Activated CD4-positive, alpha-beta memory T cell treated with anti-CD3 and anti-CD28 coated beads for 36 hours (primary cell): ENCODE measurements around the gene TSSK2. TPM values are rescaled to one million over a fixed set of nuclear protein-coding genes. Genes with fewer than 3 reads are reported as not detected.
"Not testable (repeated sequence)": the region's sequence is repeated elsewhere in the genome, so short reads cannot be mapped to it uniquely, and the experiment has no call there.

ENCODE experiments used
- CTCF ChIA-PET: fragments of 350-600 bp; sonication (Branson Sonifier 250); formaldehyde crosslinking; loops from one replicate; lab custom pipeline; 2021; ENCODE audit warnings: antibody characterized with exemption, inconsistent platforms; lab: Charles Lee
- POLR2A ChIA-PET: fragments of 350-600 bp; sonication (Branson Sonifier 250); formaldehyde crosslinking; loops from one replicate; lab custom pipeline; 2021; ENCODE audit warnings: antibody characterized with exemption; lab: Charles Lee
- DNase-seq: peaks from one replicate; pipeline ENCODE4 v3.0.0-alpha.2; 2020
- H3K27ac Mint-ChIP-seq: one replicate; pipeline ENCODE4 v1.8.0; 2021; ENCODE audit warnings: mixed read lengths
- H3K27me3 Mint-ChIP-seq: one replicate; pipeline ENCODE4 v1.8.0; 2021; ENCODE audit warnings: mixed read lengths
- H3K36me3 Mint-ChIP-seq: one replicate; pipeline ENCODE4 v1.8.0; 2021; ENCODE audit warnings: mixed read lengths
- H3K4me1 Mint-ChIP-seq: one replicate; pipeline ENCODE4 v1.8.0; 2021; ENCODE audit warnings: low read depth, mixed read lengths
- H3K4me3 Mint-ChIP-seq: one replicate; pipeline ENCODE4 v1.8.0; 2021; ENCODE audit warnings: mild to moderate bottlenecking, mixed read lengths
- H3K9me3 Mint-ChIP-seq: one replicate; pipeline ENCODE4 v1.8.0; 2021; ENCODE audit warnings: mixed read lengths
- intact Hi-C: fragments of 100-400 bp; cut with micrococcal nuclease; formaldehyde crosslinking; loops from one replicate; pipeline ENCODE4 v1.15.1; 2023
- total RNA-seq, 2 experiments: library from RNA; stranded (reverse); gene quantifications; one replicate each; pipeline ENCODE4 v1.2.3, GENCODE V29; 2021

Gene TSSK2
- total RNA-seq: not detected

GRCh38 chr22:19130959-19131684 is at the start of gene TSSK2:
Gene TSSK2, plus strand, starts transcription at chr22:19131308. Its CDS starts 92 bp downstream, at chr22:19131400.
- DNase-seq: no peak
- Mint-ChIP-seq H3K36me3 (peaks cover 15% of the 10 kb centered on the region), H3K9me3 (no peaks in the 10 kb centered on the region), H3K4me3 (no peak within 1 kb of the TSS), H3K27me3 (no peaks in the 10 kb centered on the region), H3K4me1 (no peaks in the 10 kb centered on the region), H3K27ac (no peak within 1 kb of the TSS)
- ChIA-PET POLR2A (no interaction called here), CTCF (interaction anchor here (1.0 kb wide), 1 partner anchor 14 kb away, joined by 3 read pairs; the partner anchor contains the start of gene ESS2)
- intact Hi-C loops: no loop called here

DNA sequence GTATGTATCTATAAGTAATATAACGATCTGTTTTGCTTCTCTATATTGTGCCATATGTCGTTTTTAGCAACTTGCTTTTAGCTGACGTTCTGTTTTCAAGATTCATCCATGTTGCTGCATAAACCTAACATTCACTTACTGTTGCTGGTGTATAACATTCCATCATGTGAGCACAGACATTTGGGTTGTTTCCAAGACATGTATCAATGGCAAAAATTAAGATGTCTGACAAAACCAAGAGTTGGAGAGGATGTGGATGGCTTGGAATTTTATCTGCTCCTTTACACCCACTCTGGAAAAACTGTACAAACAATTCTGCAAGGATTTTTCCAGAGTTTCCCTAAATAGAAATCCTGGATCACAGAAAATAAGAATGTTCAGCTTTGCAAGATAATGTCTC is 49.8 kb upstream of the TSSK2 start:
- CTCF ChIA-PET: no interaction called here
- Mint-ChIP-seq H3K9me3 (no peaks in the 10 kb centered on the region), H3K27me3 (no peaks in the 10 kb centered on the region), H3K36me3 (peaks cover 9% of the 10 kb centered on the region), H3K27ac (no peak overlapping the region), H3K4me3 (no peak overlapping the region), H3K4me1 (peaks cover 3% of the 10 kb centered on the region)
- no peak for DNase-seq
- POLR2A ChIA-PET: no interaction called here
- intact Hi-C loops: no loop called here

- Mint-ChIP-seq H3K27ac (no peak overlapping the region), H3K4me3 (no peak overlapping the region), H3K9me3 (no peaks in the 10 kb centered on the region), H3K4me1 (peaks cover 7% of the 10 kb centered on the region), H3K36me3 (peaks cover 12% of the 10 kb centered on the region), H3K27me3 (no peaks in the 10 kb centered on the region)
- ChIA-PET CTCF (no interaction called here), POLR2A (no interaction called here)
- no peak for DNase-seq
- intact Hi-C loops: no loop called here
Measured at GRCh38 chr22:19082101-19082500, 49.0 kb upstream of the TSSK2 start.

GRCh38 chr22:19082793-19083192 is 48.3 kb upstream of the TSSK2 start:
- H3K27ac Mint-ChIP-seq: no peak overlapping the region
- intact Hi-C loops: no loop called here
- DNase-seq: no peak
- ChIA-PET CTCF (no interaction called here), POLR2A (no interaction called here)
- H3K4me3 Mint-ChIP-seq: no peak overlapping the region
- peaks cover 7% of the 10 kb centered on the region for H3K4me1 Mint-ChIP-seq
- H3K9me3 Mint-ChIP-seq: no peaks in the 10 kb centered on the region
- no peaks in the 10 kb centered on the region for H3K27me3 Mint-ChIP-seq
- peaks cover 12% of the 10 kb centered on the region for H3K36me3 Mint-ChIP-seq

GRCh38 chr22:19084126-19084525 is 47.0 kb upstream of the TSSK2 start:
- H3K36me3 Mint-ChIP-seq: peaks cover 14% of the 10 kb centered on the region
- H3K9me3 Mint-ChIP-seq, intact Hi-C loops, CTCF ChIA-PET, H3K4me3 Mint-ChIP-seq, POLR2A ChIA-PET, DNase-seq, H3K4me1 Mint-ChIP-seq, H3K27me3 Mint-ChIP-seq, H3K27ac Mint-ChIP-seq: not testable (repeated sequence)

- H3K9me3 Mint-ChIP-seq, H3K4me3 Mint-ChIP-seq, DNase-seq, CTCF ChIA-PET, H3K27ac Mint-ChIP-seq, H3K27me3 Mint-ChIP-seq, POLR2A ChIA-PET, H3K4me1 Mint-ChIP-seq, intact Hi-C loops: not testable (repeated sequence)
- H3K36me3 Mint-ChIP-seq: peaks cover 16% of the 10 kb centered on the region
Measured at GRCh38 chr22:19084586-19084985, 46.5 kb upstream of the TSSK2 start.

DNA sequence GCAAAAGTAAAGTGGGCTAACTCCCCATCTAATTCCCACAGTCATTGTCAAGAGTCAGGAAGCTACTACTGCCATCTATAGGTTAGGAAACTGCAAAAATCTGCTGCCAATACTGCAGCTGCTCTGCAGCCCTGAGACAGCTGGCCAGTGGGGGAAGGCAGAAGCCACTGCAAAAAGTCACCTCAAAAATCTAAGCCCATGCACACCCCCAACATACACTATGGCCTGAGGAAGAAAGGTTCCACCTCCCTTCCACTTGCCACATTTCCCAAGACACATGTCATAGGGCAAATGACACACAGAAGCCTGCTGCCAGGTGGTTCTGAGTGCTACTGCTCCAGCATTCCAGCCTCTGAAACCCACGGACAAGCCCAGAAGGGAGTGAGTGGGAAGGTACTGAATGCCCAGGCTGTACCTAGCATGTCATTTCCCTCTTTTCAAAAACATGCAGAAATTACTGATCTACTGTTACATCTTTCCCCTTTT is 45.8 kb upstream of the TSSK2 start:
- Mint-ChIP-seq H3K36me3 (peaks cover 16% of the 10 kb centered on the region), H3K9me3 (no peaks in the 10 kb centered on the region), H3K4me1 (peaks cover 7% of the 10 kb centered on the region), H3K4me3 (no peak overlapping the region), H3K27me3 (no peaks in the 10 kb centered on the region), H3K27ac (no peak overlapping the region)
- ChIA-PET CTCF (no interaction called here), POLR2A (no interaction called here)
- DNase-seq: no peak
- intact Hi-C loops: no loop called here

DNA sequence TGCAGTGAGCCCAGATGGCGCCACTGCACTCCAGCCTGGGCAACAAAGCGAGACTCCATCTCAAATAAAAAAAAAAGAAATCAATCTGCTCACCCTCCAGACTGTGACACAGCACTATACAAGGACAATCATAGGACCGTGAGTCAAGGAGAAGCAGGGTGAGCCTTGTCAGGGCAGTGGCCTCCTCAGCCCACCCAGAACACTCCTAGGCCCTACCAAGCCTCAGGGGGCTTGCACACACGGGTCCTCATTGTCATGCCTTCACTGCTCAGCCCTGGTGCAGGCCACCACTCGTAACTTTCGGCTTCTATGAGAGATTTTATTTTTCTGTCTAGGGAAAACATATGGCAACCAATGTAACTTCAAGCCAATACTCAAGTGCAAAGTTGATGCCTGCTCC is 44.7 kb upstream of the TSSK2 start:
- ChIA-PET POLR2A (no interaction called here), CTCF (interaction anchor here (1.0 kb wide), 1 partner anchor 13 kb away, joined by 3 read pairs; no protein-coding TSS in a partner anchor)
- Mint-ChIP-seq H3K9me3 (no peaks in the 10 kb centered on the region), H3K4me3 (no peak overlapping the region), H3K36me3 (peaks cover 16% of the 10 kb centered on the region), H3K27me3 (no peaks in the 10 kb centered on the region), H3K27ac (no peak overlapping the region), H3K4me1 (peaks cover 7% of the 10 kb centered on the region)
- no peak for DNase-seq
- intact Hi-C loops: no loop called here

GRCh38 chr22:19086896-19087295 is 44.2 kb upstream of the TSSK2 start:
- POLR2A ChIA-PET: no interaction called here
- Mint-ChIP-seq H3K27me3 (no peaks in the 10 kb centered on the region), H3K36me3 (peaks cover 16% of the 10 kb centered on the region)

GRCh38 chr22:19088866-19089595 is 42.1 kb upstream of the TSSK2 start:
- DNase-seq: no peak
- no peak overlapping the region for H3K4me3 Mint-ChIP-seq
- intact Hi-C loops: no loop called here
- peaks cover 7% of the 10 kb centered on the region for H3K4me1 Mint-ChIP-seq
- no peaks in the 10 kb centered on the region for H3K9me3 Mint-ChIP-seq
- peaks cover 14% of the 10 kb centered on the region for H3K36me3 Mint-ChIP-seq
- no peak overlapping the region for H3K27ac Mint-ChIP-seq
- CTCF ChIA-PET: no interaction called here
- POLR2A ChIA-PET: interaction anchor here (0.6 kb wide), 2 partner anchors 18 to 984 kb away, joined by 3 to 4 read pairs; no protein-coding TSS in a partner anchor
- no peaks in the 10 kb centered on the region for H3K27me3 Mint-ChIP-seq

More at GRCh38 chr22:19086896-19087295, 44.2 kb upstream of the TSSK2 start:
- no peaks in the 10 kb centered on the region for H3K9me3 Mint-ChIP-seq
- H3K27ac Mint-ChIP-seq: no peak overlapping the region
- CTCF ChIA-PET: no interaction called here
- no peak for DNase-seq
- H3K4me1 Mint-ChIP-seq: peaks cover 7% of the 10 kb centered on the region
- no peak overlapping the region for H3K4me3 Mint-ChIP-seq
- intact Hi-C loops: no loop called here

GRCh38 chr22:19090183-19090582 is 40.9 kb upstream of the TSSK2 start:
- POLR2A ChIA-PET: no interaction called here
- DNase-seq: no peak
- H3K27me3 Mint-ChIP-seq: no peaks in the 10 kb centered on the region
- no peak overlapping the region for H3K4me3 Mint-ChIP-seq
- peaks cover 9% of the 10 kb centered on the region for H3K36me3 Mint-ChIP-seq
- intact Hi-C loops: no loop called here
- no peaks in the 10 kb centered on the region for H3K9me3 Mint-ChIP-seq
- no peak overlapping the region for H3K27ac Mint-ChIP-seq
- H3K4me1 Mint-ChIP-seq: peaks cover 7% of the 10 kb centered on the region
- CTCF ChIA-PET: interaction anchor here (0.8 kb wide), 1 partner anchor 17 kb away, joined by 3 read pairs; no protein-coding TSS in a partner anchor

DNA sequence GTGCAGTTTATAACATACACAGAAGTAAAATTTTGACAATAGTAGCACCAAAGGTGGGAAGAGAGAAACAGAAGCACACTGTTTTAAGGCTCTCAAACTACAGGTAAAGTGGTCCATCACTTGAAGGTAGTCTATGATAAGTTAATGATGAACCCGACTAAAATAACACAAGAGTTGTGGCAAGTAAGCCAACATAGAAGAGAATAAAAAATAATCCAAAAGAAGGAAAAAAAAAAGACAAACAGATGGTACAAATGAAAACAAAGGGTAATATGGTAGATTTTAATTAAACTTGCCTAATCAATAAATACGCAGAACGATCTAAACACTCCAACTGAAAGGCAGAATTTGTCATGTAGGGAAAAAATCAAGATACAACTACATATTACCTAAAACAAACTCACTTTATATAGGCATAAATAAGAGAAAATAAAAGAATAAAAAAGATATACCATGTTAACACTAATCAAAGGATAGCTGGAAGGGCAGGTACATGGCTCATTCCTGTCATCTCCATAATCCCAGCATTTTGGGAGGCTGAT is 40.5 kb upstream of the TSSK2 start:
- ChIA-PET POLR2A (no interaction called here), CTCF (interaction anchor here (0.8 kb wide), 1 partner anchor 16 kb away, joined by 3 read pairs; no protein-coding TSS in a partner anchor)
- intact Hi-C loops: no loop called here
- Mint-ChIP-seq H3K9me3 (no peaks in the 10 kb centered on the region), H3K27ac (no peak overlapping the region), H3K4me3 (no peak overlapping the region), H3K27me3 (no peaks in the 10 kb centered on the region), H3K4me1 (peaks cover 4% of the 10 kb centered on the region), H3K36me3 (peaks cover 7% of the 10 kb centered on the region)
- no peak for DNase-seq
